Measurements from ENCODE around the gene CTNNBIP1.

DNA sequence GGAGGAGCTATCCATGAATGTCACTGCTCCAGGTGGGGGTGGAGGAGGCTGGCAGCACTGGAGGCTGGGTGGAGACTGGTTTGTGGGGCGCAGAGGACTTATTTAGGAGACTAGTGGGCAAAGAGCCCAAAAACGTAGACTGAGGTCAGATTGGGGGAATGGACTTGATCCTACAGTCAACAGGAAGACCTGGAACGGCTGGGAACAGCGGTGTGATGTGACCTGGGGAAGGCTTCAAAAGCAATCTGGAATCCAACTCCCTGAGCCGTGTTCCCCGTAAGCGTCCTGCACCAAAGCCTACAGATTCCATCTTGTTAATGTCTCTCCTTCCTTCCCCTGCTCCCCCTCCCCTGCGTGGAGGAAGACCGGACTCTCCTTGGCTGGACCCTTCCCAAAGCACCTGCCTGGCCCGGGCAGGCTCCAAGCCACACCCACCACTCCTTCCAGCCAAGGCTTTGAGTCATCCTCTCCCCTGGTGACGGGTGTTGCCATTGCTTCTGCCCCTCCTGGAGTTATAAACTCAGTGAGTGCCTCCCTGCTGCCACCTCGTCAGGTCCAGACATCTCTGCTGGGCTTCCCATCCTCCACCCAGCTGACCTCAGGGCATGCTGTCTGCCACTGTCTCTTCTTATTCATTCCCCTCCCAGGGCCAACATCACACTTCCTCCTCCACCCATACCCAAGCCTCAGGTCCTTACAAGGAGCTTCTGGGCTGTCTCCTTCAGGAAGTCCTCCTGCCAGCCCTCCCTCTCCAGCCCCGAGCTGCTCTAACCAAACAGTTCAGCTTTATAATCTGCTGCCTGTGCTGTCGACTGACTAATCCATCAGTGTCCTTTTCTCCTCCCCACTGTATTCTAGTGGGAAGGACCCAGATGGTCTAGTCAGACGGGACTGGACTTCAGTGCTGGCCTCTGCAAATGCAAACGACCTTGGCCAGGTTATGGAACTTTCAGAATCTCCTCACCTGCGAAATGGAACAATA is 84.7 kb downstream of the CTNNBIP1 start:
- TF ChIP-seq, protein P1, sequence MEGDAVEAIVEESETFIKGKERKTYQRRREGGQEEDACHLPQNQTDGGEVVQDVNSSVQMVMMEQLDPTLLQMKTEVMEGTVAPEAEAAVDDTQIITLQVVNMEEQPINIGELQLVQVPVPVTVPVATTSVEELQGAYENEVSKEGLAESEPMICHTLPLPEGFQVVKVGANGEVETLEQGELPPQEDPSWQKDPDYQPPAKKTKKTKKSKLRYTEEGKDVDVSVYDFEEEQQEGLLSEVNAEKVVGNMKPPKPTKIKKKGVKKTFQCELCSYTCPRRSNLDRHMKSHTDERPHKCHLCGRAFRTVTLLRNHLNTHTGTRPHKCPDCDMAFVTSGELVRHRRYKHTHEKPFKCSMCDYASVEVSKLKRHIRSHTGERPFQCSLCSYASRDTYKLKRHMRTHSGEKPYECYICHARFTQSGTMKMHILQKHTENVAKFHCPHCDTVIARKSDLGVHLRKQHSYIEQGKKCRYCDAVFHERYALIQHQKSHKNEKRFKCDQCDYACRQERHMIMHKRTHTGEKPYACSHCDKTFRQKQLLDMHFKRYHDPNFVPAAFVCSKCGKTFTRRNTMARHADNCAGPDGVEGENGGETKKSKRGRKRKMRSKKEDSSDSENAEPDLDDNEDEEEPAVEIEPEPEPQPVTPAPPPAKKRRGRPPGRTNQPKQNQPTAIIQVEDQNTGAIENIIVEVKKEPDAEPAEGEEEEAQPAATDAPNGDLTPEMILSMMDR (IDR thresholded peaks at IDR 0.05; ENCODE audit: low read depth, low read length), result no peak
- TF ChIP-seq POLR2A (IDR thresholded peaks at IDR 0.05; ENCODE audit: extremely low read depth, insufficient read length), result no peak
- TF ChIP-seq MYC (IDR thresholded peaks at IDR 0.05; ENCODE audit: low read depth, low read length), result no peak
- TF ChIP-seq, protein P2, sequence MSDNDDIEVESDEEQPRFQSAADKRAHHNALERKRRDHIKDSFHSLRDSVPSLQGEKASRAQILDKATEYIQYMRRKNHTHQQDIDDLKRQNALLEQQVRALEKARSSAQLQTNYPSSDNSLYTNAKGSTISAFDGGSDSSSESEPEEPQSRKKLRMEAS (IDR thresholded peaks at IDR 0.05; ENCODE audit: low read depth, low read length), result no peak

Data from NB4 (cell line).